GM12874 (cell line): ENCODE measurements around the gene NPB.

ENCODE experiments used
- CTCF ChIP-seq: IDR thresholded peaks from 2 replicates; pipeline ENCODE4 v1.5.1; 2011; ENCODE audit warnings: low read depth, mild to moderate bottlenecking, control low read depth, low read length, moderate library complexity; ENCODE audit not compliant: insufficient read depth

The NPB gene

DNA sequence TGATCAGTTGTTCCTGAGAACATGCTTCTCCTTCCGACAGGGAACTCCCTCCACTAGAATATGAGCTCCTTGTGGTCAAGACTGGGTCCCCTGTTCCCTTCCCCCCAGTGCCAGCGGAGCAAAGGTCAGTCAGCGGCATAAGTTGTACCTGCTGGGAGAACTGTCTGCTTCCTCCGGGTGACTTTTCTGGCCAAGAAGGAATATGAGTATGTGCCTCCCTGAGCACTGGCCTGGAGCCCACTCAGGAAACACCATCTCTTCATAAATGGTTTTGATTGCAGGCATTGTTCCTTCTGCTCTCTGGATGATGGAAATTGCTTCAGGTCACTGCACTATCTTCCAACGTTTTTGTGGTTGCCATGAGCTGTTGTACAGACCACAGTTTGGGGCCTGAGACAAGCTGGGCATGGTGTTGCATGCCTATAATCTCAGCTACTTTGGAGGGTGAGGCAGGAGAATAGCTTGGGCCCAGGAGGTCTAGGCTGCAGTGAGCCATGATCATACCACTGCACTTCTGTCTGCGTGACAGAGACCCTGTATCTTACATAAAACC, 38.8 kb upstream of the NPB start:
- TF ChIP-seq CTCF = no peak

DNA sequence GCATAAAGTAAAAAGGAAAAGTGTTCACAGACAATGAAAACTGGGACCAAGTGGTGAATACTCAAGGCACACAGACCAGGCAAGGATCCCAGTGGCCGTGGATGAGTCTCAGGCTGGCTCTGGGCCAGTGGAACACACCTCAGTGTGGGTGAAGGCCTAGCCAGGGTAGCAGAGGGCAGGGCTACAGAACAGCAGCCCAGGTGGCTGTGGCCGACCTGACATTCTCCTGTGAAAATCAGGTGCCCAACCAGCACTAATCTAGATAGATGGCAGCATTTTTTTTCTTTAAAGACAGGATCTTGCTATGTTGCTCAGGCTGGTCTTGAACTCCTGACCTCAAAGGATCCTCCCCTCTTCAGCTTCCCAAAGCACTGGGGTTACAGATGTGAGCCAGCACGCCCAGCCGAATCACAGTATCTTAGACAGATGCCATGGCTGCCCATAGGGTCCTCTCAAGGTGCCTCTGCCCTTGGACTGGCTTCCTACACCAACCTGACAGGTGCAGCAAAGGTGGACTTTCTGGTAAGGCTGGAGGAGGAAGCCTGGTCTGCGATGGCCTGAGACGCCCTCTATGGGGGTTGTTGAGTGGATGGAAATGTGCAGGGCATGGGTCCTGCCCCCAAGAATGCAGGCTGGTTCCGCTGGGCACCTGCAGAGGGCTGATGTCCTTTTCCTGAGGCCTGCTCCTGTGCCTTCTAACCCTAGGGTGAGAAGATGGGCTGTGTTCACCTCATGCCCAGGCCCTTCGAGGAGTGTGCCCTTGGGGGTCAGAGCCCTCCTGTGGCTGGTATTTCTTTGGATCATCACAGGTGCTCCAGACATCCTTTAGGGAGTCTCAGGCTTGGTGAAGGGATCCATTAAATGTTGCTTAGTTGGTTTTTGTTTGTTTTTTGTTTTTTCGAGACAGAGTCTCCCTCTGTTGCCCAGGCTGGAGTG, 37.9 kb upstream of the NPB start:
- TF ChIP-seq CTCF = no peak

DNA sequence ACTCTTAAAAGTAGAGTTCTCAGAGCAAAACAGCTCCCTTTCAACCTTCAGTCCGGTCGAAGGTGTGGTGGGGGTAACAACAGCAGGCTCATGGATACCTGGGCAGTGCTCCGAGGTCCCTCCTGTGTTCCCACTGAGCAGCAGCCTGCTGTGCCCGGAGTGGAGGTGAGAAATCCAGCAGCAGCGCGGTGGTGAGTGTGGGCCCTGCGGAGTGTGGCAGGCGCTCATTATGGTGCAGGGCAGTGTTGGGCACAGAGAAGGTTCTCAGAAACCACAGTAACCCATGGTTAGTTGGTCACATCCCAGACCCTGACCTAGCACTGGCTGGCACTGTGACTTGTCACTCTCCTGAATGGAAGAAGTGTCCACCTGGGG, 36.7 kb upstream of the NPB start:
- no peak for TF ChIP-seq CTCF

- TF ChIP-seq CTCF = no peak
Observed at GRCh38 chr17:81865733-81866439, 36.2 kb upstream of the NPB start.

GRCh38 chr17:81866440-81867169, 35.4 kb upstream of the NPB start:
- TF ChIP-seq CTCF = no peak

DNA sequence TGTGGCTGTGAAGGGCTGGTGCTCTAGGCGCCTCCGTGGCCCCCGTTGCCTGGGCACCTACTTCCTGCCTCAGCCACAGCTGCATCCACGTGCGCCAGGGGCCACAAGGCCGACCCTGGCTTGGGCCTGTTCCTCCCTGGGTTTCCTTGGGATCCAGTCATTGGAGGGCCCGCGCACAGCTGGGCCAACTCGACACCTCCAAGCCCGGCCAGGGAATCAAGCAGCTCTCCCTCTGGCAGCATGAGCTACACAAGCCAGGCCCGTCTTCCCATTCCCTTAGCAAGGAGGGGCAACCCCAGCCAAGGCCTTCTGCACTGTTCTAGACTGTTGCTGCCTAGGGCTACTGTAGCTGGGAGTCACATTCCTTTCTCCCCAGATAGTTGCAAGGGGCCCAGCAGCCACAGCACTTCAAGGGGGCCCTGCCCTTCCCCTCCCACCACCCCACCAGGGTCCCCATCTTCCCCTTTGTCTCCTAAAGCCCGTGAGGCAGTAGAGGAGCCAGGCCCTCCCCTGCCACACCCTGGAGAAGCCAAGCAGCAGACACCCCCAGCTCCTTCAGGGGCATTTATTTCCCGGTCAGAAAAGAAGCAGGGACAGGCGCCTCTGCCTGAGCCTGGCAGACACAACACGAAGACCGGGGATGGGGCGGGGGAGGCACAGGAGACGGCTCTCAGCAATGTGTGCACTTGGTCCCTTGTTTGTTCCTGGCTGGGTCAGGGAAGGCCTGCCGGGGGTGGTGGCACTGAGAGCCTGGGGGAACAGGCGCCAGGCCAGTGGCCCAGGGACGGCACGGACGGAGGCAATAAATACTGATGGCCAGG, 34.7 kb upstream of the NPB start:
- no peak for TF ChIP-seq CTCF
